Mucosa of gallbladder (tissue), 1 donor: Measurements from ENCODE around the gene IL32. TPM values are rescaled to one million over a fixed set of nuclear protein-coding genes. Genes with fewer than 3 reads are reported as not detected.

Experiments used
- DNase-seq: peaks from one replicate; pipeline ENCODE4 v3.0.0-alpha.2; 2020; ENCODE audit warnings: low spot score
- total RNA-seq: library from RNA; stranded (reverse); gene quantifications from one replicate; pipeline ENCODE4 v1.2.1, GENCODE V29; 2021
- donor health status: DM: no; HTN: no; CAD: no.

IL32 gene
- total RNA-seq, 1 donor from 2014 or later, result 134 TPM

GRCh38 chr16:3027983-3028715 lies 37.3 kb upstream of the IL32 start:
- peak; percentile 87 for DNase-seq

DNA sequence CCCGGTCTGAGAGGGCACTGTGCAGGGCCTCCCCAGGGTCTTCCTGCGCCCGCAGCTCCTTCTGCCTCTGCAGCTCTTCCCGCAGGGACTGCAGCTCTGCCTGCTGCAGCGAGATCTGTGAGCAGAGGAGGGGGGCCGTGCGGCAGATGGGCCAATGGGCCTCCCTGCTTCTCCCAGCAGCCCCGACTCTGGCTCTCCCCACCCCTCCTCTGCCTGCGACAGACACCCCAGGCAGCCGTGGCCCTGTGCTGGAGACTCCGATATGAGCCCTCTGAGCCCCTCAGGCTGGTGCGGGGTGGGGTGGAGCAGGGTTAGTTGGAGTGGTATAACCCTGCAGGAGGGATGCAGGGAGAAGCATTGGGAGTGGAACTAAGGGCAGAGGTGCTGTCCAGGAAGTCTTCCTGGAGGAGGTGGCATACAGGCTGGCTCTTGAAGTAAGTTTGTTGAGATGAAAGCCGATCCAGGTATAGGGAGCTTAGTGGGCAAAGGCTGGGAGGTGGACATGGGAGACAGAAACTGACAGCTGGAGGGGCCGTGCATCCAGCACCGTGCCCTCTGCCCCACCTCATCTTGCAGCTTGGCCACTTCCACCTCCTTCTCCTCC lies 36.6 kb upstream of the IL32 start:
- DNase-seq, result no peak

GRCh38 chr16:3029491-3030221 lies 35.8 kb upstream of the IL32 start:
- no peak for DNase-seq

- DNase-seq, result no peak
Measured at GRCh38 chr16:3030222-3031212, 34.9 kb upstream of the IL32 start.

DNA sequence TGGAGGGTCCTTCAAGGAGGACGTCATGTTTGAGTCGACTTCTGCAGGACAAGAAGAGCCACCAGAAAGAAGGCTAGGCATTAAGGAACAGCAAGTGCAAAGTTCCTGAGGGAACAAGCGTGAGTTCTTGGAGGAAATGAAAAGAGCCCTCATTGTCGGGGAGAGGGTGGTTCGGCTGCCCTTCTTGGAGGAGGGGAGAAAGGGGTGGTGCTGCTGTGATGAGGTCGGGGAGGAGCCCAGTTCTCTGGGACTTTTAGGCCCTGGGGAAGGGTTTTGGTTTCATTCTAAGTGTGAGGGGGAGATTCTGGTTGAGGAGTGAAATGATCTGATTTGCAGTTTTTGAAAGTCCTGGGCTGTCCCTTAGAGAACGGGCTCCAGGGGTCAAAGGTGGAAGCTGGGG lies 32.8 kb upstream of the IL32 start:
- no peak for DNase-seq

GRCh38 chr16:3035289-3035971 lies 30.0 kb upstream of the IL32 start:
- no peak for DNase-seq

DNA sequence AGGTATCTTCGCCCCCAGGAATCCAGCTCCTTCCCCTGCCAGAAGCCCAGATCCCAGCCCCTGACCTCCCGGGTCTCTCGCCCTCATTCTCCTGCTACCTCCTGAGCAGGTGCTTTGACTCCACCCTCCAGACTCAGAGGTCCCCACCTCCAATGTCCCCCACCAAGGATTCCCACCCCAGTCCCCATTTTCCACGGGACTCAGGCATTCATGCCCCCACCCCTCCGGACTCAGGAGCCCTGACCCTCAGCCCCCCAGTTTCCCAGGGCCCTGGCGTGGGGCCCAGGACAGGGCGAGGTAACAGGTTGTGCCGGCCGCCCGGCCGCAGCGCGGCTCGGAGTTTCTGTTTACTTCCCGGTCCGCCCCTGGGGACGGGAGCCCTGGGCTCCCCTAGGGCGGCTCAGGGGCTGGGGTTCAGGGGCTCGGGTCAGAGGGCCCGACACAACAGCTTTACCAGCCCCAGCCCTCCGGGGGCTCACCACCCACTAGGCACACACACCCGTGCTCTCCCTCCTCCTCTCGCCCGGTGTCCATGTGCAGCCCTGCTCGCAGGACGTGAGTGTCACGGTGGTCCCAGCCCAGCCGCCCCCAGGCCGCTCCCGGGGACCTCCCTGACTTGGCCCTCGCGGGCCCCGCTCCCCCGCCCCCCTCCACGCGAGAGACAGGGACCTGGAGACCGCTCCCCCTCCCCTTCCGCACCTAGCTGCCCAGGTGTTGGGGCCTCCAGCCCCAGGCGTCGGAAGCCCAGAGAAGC lies 29.3 kb upstream of the IL32 start:
- no peak for DNase-seq

- no peak for DNase-seq
Measured at GRCh38 chr16:3036726-3037315, 28.6 kb upstream of the IL32 start, which contains the start of gene BICDL2. Gene BICDL2 (minus strand): TSS chr16:3036944. CDS start chr16:3035496, 1,448 bp downstream.

- peak; percentile 80 for DNase-seq
Measured at GRCh38 chr16:3038256-3038655, 27.2 kb upstream of the IL32 start.

DNA sequence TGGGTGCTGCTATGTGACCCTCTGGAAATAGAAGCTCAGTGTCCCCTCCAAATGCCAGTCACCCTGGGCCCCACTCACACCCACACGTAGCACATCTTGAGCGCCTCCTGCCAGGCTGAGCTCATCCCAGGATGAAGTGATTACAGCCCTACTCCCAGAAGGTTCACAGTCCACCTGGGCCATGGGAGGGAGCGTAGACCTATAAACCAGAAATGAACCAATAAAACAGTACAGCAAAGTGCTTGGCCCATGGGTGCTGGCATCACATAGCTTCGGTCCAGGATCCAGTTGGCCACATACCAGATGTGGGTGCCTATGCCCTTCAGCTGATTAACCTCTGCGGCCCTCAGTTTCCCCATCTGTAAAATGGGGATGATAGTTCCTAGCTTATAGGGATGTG lies 26.5 kb upstream of the IL32 start:
- no peak for DNase-seq

- DNase-seq, result no peak
Measured at GRCh38 chr16:3042376-3042775, 23.1 kb upstream of the IL32 start.

DNA sequence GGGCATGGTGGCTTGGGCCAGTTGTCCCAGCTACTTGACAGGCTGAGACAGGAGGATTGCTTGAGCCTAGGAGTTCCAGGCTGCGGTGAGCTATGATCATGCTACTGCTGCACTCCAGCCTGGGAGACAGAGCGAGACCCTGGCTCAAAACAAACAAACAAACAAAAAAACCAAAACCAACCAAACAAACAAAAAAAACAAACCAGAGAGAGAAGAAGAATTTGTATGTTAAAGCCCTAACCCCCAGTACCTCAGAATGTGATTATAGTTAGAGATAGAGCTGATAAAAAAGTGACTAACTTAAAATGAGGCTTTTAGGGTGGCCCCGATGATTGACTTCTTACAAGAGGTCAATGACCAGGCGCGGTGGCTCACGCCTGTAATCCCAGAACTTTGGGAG lies 20.7 kb upstream of the IL32 start:
- no peak for DNase-seq

DNA sequence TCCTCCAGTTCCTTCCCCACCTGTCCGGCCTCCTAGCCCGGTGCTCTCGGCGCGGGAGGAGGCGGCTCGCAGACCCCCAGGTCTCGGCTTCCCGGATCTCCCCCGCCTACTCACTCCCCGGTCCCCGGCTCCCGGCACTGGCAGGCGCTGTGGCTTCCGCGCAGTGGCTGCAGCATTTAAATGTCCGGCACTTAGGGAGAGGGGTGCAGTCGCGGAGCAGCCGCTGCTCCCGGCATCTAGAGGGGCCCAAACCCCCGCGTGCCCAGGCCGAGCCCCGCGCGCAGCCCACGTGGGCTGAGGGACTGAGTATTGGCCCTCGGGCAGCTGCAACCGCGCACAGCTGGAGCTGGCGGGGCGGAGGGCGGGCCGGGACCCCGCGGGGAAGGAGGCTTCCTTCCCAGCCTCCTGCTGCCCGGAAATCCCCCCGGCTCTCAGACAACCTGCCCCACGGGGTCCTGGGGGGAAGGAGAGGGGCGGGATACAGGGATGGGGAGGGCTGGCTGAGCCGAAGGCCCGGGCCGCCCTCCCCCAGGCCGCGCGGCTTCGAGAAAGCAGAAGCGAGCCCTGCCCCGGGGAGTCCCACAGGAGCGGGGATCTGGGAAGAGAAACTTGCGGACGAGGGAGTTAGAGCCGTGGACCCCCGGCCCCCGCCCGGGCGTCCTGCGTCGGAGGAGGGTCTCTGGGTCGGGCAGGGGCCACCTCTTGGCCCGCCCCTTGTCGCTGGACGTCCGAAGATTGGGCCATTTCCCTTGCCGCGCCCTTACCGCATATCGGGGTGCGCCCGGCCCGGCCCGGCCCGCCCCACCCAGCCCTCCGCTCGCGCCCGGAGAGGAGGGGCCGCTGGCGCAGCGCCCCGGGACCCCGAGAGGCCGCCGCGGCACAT lies 19.4 kb upstream of the IL32 start, which contains the start of gene MMP25:
Gene MMP25 (plus strand): TSS at position 804 of the 883 bp plus-strand sequence. CDS start 357 bp downstream, outside the sequence.
- DNase-seq, result no peak

- DNase-seq, result no peak
Measured at GRCh38 chr16:3046641-3047386, 18.6 kb upstream of the IL32 start.

GRCh38 chr16:3047387-3047720 lies 18.1 kb upstream of the IL32 start:
- no peak for DNase-seq

- no peak for DNase-seq
Measured at GRCh38 chr16:3049921-3050481, 15.4 kb upstream of the IL32 start.

DNA sequence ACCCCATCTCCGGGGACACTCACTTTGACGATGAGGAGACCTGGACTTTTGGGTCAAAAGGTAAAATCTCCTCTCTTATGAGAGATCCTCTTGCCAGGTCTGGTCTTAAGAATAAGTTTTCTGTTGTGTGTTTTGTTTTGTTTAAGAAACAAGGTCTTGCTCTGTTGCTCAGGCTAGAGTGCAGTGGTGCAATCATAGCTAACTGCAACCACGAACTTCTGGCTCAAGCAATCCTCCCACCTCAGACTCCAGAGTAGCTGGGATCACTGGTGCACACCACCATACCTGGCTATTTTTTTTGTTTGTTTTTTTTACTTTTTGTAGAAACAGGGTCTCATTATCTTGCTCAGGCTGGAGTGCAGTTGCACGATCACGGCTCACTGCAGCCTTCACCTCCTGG lies 15.0 kb upstream of the IL32 start:
- no peak for DNase-seq

GRCh38 chr16:3051009-3051408 lies 14.4 kb upstream of the IL32 start:
- DNase-seq, result no peak
